Natural killer cell (primary cell): ENCODE results near the gene TTC24. TPM values are rescaled to one million over a fixed set of nuclear protein-coding genes. Genes with fewer than 3 reads are reported as not detected.

Experiments used
- ATAC-seq, 3 donors: fragments of 150-1000 bp in 2 of 3; fragments of 200-7000 bp in 1 of 3; cut with Tn5 transposase; 1 replicate in 1 of 3; 2 replicates in 2 of 3; pipeline ENCODE4 v1.10.0; 2021; ENCODE audit warnings: mild to moderate bottlenecking in 2 of 3, moderate library complexity in 2 of 3
- DNase-seq, 2 donors: peaks; one replicate each; pipeline versions ENCODE4 v3.0.0 to v3.0.0-alpha.2; 2013 to 2021; ENCODE audit warnings: mixed read lengths in 1 of 2
- H3K27ac ChIP-seq: one replicate; pipeline ENCODE4 v1.5.1; 2013; ENCODE audit warnings: mild to moderate bottlenecking, low read length
- H3K27me3 ChIP-seq: one replicate; pipeline ENCODE4 v1.6.1; 2013; ENCODE audit warnings: low read length; ENCODE audit not compliant: control insufficient read depth, insufficient read depth
- H3K36me3 ChIP-seq: one replicate; pipeline ENCODE4 v1.6.1; 2013; ENCODE audit warnings: low read length; ENCODE audit not compliant: control insufficient read depth, insufficient read depth
- H3K4me1 ChIP-seq: one replicate; pipeline ENCODE4 v1.6.1; 2013; ENCODE audit warnings: low read length; ENCODE audit not compliant: control insufficient read depth, insufficient read depth
- H3K4me3 ChIP-seq: one replicate; pipeline ENCODE4 v1.5.1; 2013; ENCODE audit warnings: low read length
- H3K9me3 ChIP-seq: one replicate; pipeline ENCODE4 v1.6.1; 2013; ENCODE audit warnings: low read length; ENCODE audit not compliant: control insufficient read depth, insufficient read depth
- H3K27ac Mint-ChIP-seq, 2 donors: one replicate each; pipeline ENCODE4 v1.8.0; 2022; ENCODE audit warnings: mild to moderate bottlenecking in 2 of 2, mixed read lengths in 2 of 2, moderate library complexity in 1 of 2
- H3K27me3 Mint-ChIP-seq, 2 donors: one replicate each; pipeline ENCODE4 v1.8.0; 2022; ENCODE audit warnings: low read depth in 2 of 2, mixed read lengths in 2 of 2
- H3K36me3 Mint-ChIP-seq: one replicate; pipeline ENCODE4 v1.8.0; 2022; ENCODE audit warnings: mixed read lengths
- H3K4me1 Mint-ChIP-seq, 2 donors: one replicate each; pipeline ENCODE4 v1.8.0; 2022; ENCODE audit warnings: mixed read lengths in 2 of 2
- H3K4me3 Mint-ChIP-seq: one replicate; pipeline ENCODE4 v1.8.0; 2022; ENCODE audit warnings: mild to moderate bottlenecking, moderate library complexity, mixed read lengths
- H3K9me3 Mint-ChIP-seq, 2 donors: one replicate each; pipeline ENCODE4 v1.8.0; 2022; ENCODE audit warnings: mixed read lengths in 2 of 2
- CTCF ChIP-seq: fragments of 200-600 bp; IDR thresholded peaks from one replicate; pipeline ENCODE4 v1.8.0; 2022; ENCODE audit warnings: antibody characterized with exemption
- WGBS: methylation state at CpG from one replicate; pipeline ENCODE4 v1.1.7; 2013; ENCODE audit warnings: missing lambda C conversion rate; ENCODE audit not compliant: insufficient coverage; 5-methylcytosine and 5-hydroxymethylcytosine counted together
- intact Hi-C: fragments of 100-400 bp; cut with micrococcal nuclease; formaldehyde crosslinking; loops from one replicate; pipeline ENCODE4 v1.14.2; 2022
- total RNA-seq, 4 donors: library from RNA; stranded (reverse); fragments of 120-200 nt in 1 of 4; gene quantifications; one replicate each; pipeline versions ENCODE4 v1.2.3 to v1.2.4, GENCODE V29; 2013 to 2022

Gene TTC24
- total RNA-seq, 3 donors from 2014 or later (not counting 1 experiment from before 2014, with no cell fraction given): 3.3 to 4.1 (median 4.0) TPM

- WGBS: 100% methylated on average over 1 of the region's 1 CpG
- Mint-ChIP-seq H3K27me3 (no peaks in the 10 kb centered on the region), H3K27ac (no peak overlapping the region), H3K4me3 (no peak overlapping the region), H3K4me1 (peaks cover 0 to 10% of the 10 kb centered on the region in 2 donors), H3K36me3 (no peaks in the 10 kb centered on the region), H3K9me3 (no peaks in the 10 kb centered on the region)
- intact Hi-C loops: no loop called here
- ATAC-seq: no peak
- H3K9me3 ChIP-seq: no peaks in the 10 kb centered on the region
- no peaks in the 10 kb centered on the region for H3K36me3 ChIP-seq
- no peak overlapping the region for H3K27ac ChIP-seq
- no peak overlapping the region for H3K4me3 ChIP-seq
- no peak for DNase-seq
- no peaks in the 10 kb centered on the region for H3K27me3 ChIP-seq
- H3K4me1 ChIP-seq: peaks cover 25% of the 10 kb centered on the region
- TF ChIP-seq CTCF: no peak
Measured at GRCh38 chr1:156549831-156550230, 29.7 kb upstream of the TTC24 start.

- Histone ChIP-seq H3K9me3 (no peaks in the 10 kb centered on the region), H3K27ac (no peak overlapping the region), H3K36me3 (no peaks in the 10 kb centered on the region), H3K27me3 (no peaks in the 10 kb centered on the region), H3K4me1 (peaks cover 25% of the 10 kb centered on the region), H3K4me3 (no peak overlapping the region)
- H3K4me1 Mint-ChIP-seq: peaks cover 0 to 5% of the 10 kb centered on the region in 2 donors
- no peak for DNase-seq
- no peaks in the 10 kb centered on the region for H3K36me3 Mint-ChIP-seq
- 85% methylated on average over 5 of the region's 5 CpGs for WGBS
- no peak overlapping the region for H3K4me3 Mint-ChIP-seq
- H3K9me3 Mint-ChIP-seq: no peaks in the 10 kb centered on the region
- no peaks in the 10 kb centered on the region for H3K27me3 Mint-ChIP-seq
- TF ChIP-seq CTCF: no peak
- no peak for ATAC-seq
- intact Hi-C loops: no loop called here
- no peak overlapping the region for H3K27ac Mint-ChIP-seq
Measured at GRCh38 chr1:156550346-156550745, 29.2 kb upstream of the TTC24 start.

- Mint-ChIP-seq H3K36me3 (no peaks in the 10 kb centered on the region), H3K4me3 (no peak overlapping the region), H3K4me1 (peaks cover 0 to 5% of the 10 kb centered on the region in 2 donors), H3K27ac (no peak overlapping the region), H3K9me3 (no peaks in the 10 kb centered on the region), H3K27me3 (no peaks in the 10 kb centered on the region)
- Histone ChIP-seq H3K27ac (no peak overlapping the region), H3K36me3 (no peaks in the 10 kb centered on the region), H3K9me3 (no peaks in the 10 kb centered on the region), H3K27me3 (no peaks in the 10 kb centered on the region), H3K4me3 (no peak overlapping the region), H3K4me1 (peaks cover 25% of the 10 kb centered on the region)
- ATAC-seq (no peak), DNase-seq (no peak)
- WGBS: 71% methylated on average over 3 of the region's 3 CpGs
- intact Hi-C loops: no loop called here
- no peak for TF ChIP-seq CTCF
Measured at GRCh38 chr1:156551066-156551643, 28.4 kb upstream of the TTC24 start.

- DNase-seq (no peak), ATAC-seq (no peak)
- intact Hi-C loops: no loop called here
- Mint-ChIP-seq H3K36me3 (no peaks in the 10 kb centered on the region), H3K27me3 (no peaks in the 10 kb centered on the region), H3K4me3 (no peak overlapping the region), H3K27ac (no peak overlapping the region), H3K9me3 (no peaks in the 10 kb centered on the region), H3K4me1 (peaks cover 0 to 5% of the 10 kb centered on the region in 2 donors)
- no peak overlapping the region for H3K27ac ChIP-seq
- H3K9me3 ChIP-seq: no peaks in the 10 kb centered on the region
- H3K36me3 ChIP-seq: no peaks in the 10 kb centered on the region
- H3K4me1 ChIP-seq: peaks cover 25% of the 10 kb centered on the region
- H3K27me3 ChIP-seq: no peaks in the 10 kb centered on the region
- TF ChIP-seq CTCF: no peak
- 88% methylated on average over 6 of the region's 6 CpGs for WGBS
- no peak overlapping the region for H3K4me3 ChIP-seq
Measured at GRCh38 chr1:156551869-156552268, 27.7 kb upstream of the TTC24 start.
